ELF-1 (cell line): ENCODE results near the gene FBXO8.

ENCODE experiments used
- DNase-seq: peaks from one replicate; pipeline ENCODE4 v3.0.0-alpha.2; 2016; ENCODE audit warnings: low read depth, low spot score

FBXO8 gene

DNA sequence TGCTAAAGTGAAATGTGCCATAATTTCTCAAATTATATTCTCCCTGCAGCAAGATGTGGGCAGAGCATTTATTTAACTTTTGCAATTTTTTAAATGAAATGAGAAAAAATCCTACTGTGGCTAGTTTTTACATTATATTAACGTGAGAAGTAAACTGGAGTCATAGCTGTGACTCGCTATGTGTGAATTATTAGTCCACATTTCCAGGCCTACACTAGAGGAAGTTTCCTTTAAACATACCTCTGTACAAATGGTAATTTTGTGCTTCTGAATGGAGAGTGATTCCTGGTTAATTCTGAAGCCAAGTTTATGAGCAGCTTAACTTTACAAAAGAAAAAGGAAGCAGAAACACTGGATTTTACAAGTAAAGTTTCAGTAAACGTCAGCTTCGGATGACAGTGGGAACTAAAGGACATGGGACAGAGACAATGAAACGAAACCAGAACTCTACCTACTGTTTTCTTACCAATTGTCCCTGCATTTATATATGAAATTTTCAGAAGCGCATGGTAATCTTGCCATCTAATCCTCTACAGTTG is 72.4 kb downstream of the FBXO8 start:
- no peak for DNase-seq

DNA sequence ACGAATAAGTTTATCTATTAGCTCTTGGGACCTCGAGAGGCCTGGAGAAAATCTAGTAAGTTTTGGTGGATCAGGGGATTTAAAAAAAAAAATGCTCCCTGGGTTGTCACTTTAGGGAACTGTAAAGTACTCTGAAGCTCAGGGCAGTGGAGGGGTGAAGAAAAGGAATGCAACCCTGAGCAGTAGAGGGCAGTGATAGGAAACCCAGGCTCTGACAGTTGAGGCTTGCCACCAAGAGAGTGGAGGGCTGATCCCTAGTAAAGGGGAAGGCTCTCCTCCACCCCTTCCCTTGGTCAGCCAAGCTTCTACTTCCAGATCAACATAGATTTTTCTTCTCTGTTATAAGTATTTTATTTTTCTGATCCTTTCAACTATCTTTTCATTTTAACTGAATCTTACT is 73.1 kb downstream of the FBXO8 start:
- peak; percentile 26 for DNase-seq

DNA sequence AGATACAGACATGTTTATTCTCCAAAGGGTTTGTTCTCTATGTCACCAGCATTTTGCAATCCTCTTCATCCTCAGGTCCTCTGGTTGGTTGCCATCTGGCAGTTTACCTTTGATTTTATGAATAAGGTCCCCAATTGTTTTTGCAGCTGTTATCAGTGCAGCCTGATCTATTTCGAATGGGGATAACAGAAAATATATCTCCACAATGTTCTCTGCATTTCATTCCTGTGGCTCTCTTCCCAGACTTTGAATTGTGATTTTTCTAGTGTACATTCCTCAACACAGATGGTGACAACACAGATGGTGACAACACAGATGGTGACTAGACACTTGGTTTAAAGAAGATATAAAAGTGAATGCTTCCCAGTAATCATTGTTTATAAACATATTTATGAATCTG is 74.1 kb downstream of the FBXO8 start:
- DNase-seq, result no peak

DNA sequence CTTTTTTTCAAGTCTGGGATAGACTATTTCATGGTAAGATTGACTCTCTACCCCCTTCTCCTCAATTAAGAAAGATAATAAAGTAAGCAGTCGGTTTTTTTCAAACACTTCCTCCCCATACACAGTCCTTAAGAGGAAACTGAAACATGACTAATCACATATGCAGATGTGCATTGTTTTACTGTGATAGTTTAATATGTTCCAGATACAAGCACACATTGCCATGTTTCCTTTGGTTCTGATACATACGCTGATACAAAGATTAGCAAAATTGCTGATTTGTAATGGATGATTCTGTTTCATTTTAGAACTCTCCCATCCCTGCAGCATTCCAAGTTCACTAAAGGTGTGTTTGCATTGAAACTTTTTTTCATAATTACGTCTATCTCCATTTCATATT is 76.1 kb downstream of the FBXO8 start:
- no peak for DNase-seq

DNA sequence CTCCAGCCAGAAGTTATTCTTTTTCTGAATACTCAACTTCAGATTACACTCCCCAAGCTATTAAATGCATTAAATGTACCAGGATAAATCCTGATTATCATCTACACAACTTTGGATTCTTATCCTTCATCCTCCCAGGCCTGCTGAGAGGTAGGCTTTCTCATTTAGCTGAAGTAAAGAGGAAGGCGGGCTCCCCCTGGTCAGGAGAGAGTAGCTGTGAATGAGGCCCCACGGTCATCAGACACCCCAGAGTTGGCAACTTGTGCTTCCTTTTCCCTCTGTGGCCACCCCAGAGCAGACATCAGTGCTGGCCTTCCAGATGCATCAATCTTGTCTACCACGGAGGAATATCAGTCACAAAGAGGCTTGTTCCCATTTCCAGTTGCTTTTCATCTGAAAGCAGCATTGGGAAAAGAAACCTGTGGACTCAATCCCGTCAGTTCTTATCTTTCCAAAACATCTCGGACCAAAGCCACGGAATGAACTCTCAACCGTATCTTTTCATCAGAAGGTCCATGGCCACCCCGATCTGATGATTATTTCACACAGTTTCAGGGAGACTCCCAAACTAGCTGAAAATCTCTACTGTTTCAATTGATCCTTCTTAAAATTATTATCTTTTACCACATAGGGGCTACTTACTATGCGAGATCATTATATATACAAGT is 79.2 kb downstream of the FBXO8 start:
- no peak for DNase-seq

DNA sequence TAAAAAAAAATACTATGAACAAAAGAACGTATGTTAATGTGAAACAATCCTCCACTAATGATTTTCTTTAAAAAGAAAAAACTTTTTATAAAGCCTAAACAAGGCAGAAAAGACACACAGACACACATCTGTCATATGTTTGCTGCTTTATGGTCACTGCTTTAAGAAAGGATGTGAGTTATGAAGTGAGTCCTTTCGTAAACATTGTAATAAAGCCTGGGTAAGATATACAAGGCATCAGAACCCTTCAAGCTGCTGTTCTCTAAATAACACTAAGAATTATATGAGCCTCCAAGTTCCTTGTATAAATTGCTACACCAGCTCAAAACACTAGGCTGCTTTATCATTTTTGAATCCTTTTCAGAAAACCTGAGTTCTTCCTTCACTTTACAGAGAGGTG is 81.6 kb downstream of the FBXO8 start:
- DNase-seq, result no peak

DNA sequence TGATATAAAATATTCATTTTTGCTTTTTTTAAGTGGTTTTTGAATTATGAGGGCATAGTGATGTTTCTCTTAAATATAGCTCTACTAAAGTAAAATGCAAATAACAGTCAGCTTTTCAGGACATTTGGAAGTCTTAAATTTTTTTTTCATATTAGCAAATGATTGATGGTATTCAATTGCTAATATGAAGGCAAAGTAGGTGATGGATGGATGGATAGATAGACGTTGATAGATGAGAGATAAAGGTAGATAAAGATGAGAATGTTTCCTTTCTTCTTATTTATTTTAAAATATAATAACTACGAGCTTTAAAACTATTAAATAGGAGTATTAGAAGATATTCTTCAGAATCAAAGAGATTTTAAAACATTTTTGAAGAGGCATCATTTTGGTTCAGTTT is 83.7 kb downstream of the FBXO8 start:
- no peak for DNase-seq

DNA sequence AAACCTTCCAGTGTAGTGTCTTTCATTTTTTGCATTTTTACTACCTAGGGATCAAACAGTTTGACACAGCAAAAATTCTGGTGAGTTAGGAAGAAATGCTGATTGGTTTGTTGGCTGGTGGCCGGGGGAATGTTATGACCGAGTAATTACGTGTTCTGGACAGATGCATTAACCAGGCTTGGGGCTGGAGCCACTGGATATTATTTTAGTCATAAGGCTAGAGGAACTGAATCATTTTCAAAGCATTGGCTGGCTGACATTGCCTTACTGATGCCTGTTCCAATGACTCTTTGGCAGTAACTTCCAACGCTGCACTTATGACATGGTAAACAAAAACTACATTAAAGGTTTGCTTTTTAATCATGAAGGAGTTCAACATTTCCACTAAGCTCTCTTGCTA is 84.6 kb downstream of the FBXO8 start:
- DNase-seq, result no peak

DNA sequence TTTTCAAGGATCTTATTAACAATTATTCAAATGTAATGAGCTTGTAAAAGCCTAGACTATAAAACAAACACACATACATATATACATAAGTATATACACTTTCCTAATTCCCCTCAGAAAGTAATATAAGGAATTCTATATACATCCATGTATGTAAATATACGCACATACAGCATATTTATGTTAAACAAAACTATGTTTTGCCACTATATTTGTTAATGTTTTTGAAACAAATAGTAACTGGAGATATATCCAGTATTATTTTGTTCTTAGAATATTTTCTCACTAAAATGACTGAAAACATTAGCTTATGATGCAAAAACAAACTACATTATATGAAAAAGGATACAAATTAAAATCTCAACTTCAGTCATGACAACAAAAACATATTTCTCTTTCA is 85.1 kb downstream of the FBXO8 start:
- DNase-seq, result no peak

DNA sequence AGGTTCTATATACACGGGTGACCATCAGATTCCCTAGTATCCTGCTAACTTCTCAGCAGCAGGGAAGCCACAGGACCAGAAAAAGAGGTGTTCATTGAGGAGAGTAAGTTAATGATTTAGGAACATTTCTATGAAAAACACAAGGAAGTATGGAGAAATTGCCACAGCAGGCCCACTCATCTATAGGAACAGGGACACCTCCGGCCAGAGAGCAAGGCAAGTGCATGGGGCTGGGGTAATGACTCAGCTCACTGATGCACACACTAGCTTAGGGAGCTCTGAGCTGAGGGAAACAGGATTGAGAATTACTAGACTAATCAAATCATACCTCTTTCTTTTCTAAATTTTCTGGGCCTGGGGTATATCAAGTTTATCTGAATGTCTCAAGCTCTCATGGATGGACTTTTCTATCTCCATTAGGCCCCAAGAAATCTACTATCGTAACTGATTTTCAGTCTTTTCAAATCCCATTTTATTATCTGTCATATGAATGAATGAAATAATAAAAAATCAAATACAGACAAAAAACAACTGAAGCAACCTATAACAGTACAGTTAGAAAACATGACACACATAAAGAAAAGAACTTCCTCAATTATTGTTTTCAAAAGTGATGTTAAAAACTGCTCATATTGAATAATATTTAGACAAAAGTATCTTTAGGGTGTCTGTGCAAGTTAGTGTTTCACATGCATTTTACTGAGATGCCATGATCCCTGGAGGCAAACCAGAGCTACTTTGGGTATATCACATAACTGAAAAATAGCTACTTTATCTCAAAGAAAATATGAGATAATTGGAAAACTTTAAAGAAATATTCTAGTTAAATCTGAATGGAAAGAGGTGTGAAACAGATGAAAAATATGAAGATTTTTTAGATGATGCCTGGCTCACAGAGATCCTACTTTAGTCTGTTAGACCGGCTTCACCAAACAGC is 89.8 kb downstream of the FBXO8 start:
- DNase-seq, result no peak

DNA sequence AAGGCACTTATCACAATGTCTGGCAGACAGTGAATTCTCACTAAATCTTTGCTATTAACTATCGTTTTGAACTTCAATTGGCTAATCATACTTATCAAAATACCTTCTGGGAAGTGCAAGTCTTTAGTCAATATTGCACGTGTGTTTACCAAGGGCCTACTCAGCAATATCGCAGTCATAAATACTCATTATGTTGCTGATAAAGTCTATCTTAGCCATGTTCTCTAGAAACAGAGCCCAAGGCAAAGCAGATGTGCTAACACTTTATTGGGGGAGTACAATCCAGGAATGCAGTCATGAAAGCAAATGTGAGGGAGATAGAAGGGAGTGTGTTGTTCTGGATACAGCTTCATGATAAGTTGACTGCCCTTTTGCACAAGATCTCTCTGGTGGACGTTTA is 90.5 kb downstream of the FBXO8 start:
- DNase-seq, result no peak

DNA sequence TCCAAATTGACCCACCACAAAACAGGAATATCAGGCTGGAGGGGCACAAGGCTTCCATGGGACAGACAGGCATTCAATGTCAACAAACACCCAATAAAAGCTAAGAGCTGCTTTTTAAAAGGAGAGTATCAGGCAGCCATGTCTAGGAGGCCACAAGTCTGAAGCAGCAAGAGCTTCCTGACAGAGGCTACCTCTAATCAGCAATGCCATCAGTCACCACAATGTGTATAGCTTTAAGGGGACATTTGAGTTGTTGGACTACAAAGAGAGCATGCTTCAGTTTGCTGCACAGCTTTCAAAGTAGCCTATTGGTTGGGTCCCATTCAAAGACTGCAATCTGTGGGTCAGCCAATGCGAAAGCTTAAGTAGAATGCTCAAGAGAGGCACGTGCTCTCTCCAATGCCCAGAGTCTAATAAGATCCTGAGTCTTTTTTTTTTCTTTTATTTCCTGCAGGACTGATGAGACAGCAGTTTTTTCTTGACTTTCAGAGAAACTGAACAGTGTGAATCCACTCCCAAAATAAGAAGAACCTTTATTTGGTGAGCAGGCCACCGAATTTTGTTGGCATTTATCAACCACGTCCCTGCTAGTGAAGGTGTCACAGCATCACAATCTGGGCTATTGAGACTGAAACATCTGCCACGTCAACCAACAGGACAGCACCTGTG is 92.5 kb downstream of the FBXO8 start:
- no peak for DNase-seq

DNA sequence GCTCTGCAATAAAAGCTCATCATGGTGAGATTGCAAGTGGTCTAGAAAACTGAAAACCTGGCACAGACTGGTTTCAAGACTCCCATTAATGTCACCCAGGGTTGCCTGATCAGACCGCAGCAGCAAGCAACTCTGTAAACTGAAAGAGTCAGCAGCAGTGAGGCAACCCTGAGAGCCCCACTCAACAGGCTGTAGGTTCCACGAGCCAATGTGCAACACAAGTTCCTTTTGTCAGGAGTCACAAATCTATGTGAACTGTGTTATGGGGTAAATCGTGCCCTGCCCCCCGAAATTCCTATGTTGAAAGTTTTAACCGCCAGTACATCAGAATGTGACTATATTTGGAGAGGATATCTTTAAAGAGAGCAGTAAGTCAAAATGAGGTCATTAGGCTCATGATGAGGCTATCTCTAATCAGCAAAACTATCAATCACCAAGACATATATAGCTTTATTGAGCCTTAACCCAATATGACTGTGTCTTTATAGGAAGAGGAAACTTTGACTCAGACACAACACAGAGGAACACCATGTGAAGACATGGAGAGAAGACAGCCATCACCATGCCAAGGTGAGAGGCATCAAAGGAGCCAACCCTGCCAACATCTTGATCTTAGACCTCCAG is 94.0 kb downstream of the FBXO8 start:
- no peak for DNase-seq
